Retinal pigment epithelial cell (primary cell): ENCODE measurements around the gene ANGPTL1.

Experiments used
- DNase-seq: peaks from one replicate; pipeline ENCODE4 v3.0.0-alpha.2; 2010; ENCODE audit warnings: low read depth
- H3K4me3 ChIP-seq: 2 replicates; pipeline ENCODE4 v1.5.1; 2011; ENCODE audit warnings: mild to moderate bottlenecking, low read length, control low read depth, moderate library complexity
- CTCF ChIP-seq: conservative IDR thresholded peaks from 2 replicates; pipeline ENCODE4 v1.5.1; 2011; ENCODE audit warnings: low read depth, low read length, control low read depth, inconsistent platforms

Gene ANGPTL1

DNA sequence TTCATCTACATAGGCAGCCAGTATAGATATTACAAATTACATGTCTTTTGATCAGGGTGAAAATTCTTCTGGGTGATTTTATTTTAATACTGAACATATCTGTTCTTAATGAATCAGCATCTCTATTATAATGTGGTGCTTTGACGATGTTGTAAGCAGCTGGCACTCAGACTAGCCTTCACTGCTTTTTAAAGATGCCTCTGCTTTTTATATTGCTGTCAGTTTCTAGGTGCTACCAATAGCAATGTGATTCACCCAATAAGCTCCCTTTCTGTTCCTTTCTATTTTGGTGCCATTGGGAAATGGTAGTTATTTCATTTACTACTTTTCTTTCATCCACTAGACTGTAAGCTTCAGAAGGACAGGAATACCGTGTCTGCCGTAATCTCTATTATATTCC lies 11.1 kb upstream of the ANGPTL1 start:
- no peak overlapping the region for H3K4me3 ChIP-seq
- TF ChIP-seq CTCF: no peak
- DNase-seq: no peak

DNA sequence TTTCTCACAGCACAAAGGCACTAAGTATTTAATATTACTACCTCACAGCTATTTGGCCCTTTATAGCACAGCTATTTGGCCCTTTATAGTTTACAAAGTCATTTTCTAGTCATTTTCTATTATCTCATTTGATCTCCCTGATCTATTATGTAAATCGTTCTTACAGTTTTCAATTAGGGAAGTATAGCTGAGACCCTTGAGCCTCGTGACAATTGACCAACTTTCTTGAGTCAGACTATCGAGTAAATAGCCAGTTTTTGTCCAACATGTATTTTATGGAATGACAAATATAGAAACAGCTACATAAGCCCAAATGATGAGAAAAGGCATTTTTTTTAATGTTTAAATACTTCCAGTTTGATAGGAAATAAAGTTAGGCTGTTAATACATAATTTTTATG lies 7.0 kb upstream of the ANGPTL1 start:
- no peak overlapping the region for H3K4me3 ChIP-seq
- TF ChIP-seq CTCF: no peak
- DNase-seq: no peak

GRCh38 chr1:178875936-178876335 lies 5.1 kb upstream of the ANGPTL1 start:
- no peak for TF ChIP-seq CTCF
- DNase-seq: no peak
- H3K4me3 ChIP-seq: no peak overlapping the region

DNA sequence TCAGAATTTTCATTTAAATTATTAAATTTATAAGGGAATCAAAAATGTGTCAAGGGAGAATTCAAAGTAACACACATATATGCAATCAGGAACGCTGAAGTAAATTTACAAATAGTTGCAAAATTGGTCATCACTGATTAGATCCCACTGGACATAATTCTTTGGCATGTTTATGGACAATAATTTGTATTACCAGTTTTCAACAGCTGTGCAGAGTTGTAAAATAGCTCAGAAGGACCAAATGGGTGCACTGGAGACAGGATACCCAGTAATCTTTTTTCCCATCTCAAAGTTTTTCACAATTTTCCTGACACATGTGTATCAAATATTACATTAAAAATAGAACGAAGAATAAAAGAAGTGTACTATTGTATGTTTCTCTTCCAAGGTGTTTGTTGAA lies 4.1 kb upstream of the ANGPTL1 start:
- DNase-seq: no peak
- no peak overlapping the region for H3K4me3 ChIP-seq
- no peak for TF ChIP-seq CTCF

DNA sequence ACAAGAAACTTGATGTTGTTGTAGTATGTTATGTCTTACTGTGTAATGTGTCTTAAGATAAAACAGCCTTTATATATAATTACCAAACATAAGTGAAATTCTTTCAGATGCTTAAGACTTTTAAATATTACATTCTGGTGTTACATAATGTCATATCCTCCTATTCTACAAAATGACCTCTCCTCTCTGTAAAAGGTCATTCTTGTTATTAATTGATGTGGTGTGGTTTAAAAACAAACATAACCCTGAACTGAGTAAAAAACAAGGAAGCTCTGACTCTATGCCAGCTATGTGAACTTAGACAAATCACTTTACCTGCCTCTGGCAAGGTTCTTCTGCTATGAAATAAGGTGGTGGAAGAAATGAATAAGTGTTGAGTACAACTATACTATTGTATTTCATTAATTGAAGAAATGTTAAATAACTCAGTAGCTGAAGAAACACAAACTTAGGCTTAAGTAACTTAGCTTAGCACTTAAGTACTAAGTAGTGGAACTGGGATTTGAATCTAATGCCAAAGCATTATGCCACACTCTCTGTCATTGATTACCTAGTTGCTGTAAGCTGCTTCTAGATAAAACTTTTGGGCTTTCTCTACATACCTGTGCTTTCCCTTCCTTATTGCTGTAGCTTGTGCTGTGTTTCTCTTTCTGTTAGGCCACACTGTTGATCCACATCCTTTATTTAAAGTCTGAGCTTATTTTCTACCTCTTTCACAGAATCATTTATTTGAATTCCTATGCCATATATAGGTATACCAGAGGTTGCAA lies 859 bp upstream of the ANGPTL1 start:
- TF ChIP-seq CTCF: no peak
- no peak overlapping the region for H3K4me3 ChIP-seq
- no peak for DNase-seq

DNA sequence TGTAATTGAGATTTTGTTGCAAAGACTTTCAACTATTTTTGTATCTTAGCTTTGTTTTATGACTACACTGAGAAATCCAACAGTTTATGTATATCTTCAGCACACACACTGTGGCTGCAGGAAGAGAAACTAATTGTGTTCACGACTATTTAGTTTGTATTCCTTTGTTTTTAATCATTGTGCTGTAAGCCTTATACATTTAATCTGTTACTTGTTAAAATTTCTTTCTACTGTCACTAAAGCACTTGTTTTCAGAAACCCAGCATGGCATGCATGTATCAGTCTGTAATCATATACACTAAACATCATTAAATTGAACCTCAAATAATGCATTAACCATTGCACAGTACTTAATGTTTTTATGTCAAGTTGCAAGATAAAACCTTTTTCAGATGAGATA lies 656 bp downstream of the ANGPTL1 start:
- no peak overlapping the region for H3K4me3 ChIP-seq
- TF ChIP-seq CTCF: no peak
- DNase-seq: no peak

DNA sequence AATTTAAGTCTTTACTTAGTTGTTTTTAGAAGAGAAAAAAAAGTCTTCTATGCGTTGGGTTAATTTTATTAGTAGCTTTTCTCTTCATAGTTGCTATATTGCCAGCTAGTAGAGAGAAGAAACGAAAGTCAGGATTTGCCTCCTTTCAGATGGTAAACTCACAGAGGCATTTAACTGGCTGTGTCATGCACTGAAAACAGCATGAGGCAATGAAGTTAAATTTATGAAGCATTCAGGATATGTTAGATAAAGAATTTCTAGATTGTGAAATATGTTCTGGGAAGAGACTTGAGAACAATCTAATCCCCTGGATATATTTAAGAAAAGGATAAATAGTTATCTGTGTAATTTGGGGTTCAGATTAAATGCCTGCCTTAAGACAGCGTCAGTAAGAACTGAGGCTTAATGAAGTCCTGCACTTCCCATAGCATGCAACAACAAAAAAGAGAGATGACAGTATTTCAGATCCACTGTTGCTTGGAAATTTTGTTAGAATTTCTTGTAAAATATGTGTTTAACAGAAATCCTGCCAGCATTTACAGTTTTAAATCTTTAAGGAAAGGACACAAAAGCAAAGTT lies 1.7 kb downstream of the ANGPTL1 start:
- no peak for TF ChIP-seq CTCF
- H3K4me3 ChIP-seq: no peak overlapping the region
- DNase-seq: no peak
